ENCODE measurements around the gene PKN1.

PKN1 gene

DNA sequence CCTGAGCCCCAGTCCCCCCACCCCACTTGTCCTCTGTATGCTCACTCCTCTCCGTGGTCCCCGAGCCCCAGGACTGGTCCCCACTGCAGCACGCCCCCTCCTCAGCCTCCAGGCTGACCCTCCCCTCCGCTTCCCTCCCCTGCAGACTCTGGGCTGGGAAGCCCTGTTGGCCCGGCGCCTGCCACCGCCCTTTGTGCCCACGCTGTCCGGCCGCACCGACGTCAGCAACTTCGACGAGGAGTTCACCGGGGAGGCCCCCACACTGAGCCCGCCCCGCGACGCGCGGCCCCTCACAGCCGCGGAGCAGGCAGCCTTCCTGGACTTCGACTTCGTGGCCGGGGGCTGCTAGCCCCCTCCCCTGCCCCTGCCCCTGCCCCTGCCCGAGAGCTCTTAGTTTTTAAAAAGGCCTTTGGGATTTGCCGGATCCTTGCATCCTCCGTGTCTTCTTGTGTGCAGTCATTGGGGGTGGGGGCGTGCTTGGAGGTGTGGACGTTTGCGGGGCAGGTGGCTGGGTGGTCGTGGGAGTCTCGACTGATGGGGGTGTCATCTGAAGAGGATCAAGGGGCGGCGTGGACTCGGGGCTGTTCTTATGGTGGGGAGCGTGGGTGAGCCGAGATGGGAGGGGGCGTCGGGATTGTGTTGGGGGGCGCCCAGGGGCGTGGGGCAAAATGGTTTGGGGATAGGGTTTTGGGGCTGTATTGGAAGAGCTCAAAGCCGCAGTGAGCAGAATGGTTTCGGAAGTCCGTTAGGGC, 38.5 kb downstream of the PKN1 start:
- H2AFZ ChIP-seq (ENCODE audit: low read depth, low read length) = no peak overlapping the region
- H3K27me3 ChIP-seq (ENCODE audit: insufficient read depth, low read length) = no peaks in the 10 kb centered on the region
- peaks cover 33% of the 10 kb centered on the region for H3K36me3 ChIP-seq (ENCODE audit: insufficient read depth, low read length)
- no peaks in the 10 kb centered on the region for H3K9me3 ChIP-seq (ENCODE audit: low read length)
- no peak overlapping the region for H3K4me3 ChIP-seq (ENCODE audit: low read length)
- peaks cover 7% of the 10 kb centered on the region for H3K4me1 ChIP-seq (ENCODE audit: insufficient read depth, low read length)

DNA sequence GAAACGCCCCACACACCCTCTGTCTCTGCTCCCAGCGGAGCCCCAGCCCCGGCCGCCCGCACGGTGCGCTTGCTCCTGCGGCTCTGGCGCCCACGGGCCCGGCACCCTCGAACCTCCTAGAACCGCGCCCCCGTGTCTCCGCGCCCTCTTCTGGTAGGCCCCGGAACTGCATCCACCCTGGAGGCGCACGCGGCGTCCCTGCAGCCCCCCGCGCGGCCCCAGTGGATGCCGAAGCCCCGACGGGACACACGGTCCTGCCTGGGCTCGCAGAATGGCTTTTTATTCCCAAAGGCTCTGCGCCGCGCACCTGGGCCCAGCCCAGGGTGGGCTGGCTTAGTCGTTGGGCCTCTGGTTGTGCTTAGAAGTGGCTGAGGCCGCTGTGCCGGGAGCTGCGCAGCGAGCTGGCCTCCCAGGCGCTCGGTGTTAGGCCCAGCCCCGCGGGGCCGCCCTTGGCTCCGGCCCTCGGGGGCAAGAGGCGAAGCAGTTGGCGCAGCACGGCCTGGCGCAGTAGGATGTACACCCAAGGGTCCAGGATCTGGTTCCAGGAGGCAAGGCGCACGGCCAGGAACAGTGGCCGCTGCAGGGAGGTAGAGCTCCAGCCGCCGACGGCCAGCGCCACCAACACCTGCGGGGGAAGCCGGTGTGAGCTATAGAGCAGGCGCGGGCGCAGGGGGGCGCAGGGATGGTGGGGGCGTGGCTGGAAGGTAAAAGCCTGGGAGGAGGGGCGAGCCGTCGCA, 39.3 kb downstream of the PKN1 start:
- Histone ChIP-seq H2AFZ (ENCODE audit: low read depth, low read length) (no peak overlapping the region), H3K27me3 (ENCODE audit: insufficient read depth, low read length) (no peaks in the 10 kb centered on the region), H3K4me1 (ENCODE audit: insufficient read depth, low read length) (peaks cover 7% of the 10 kb centered on the region), H3K4me3 (ENCODE audit: low read length) (no peak overlapping the region), H3K9me3 (ENCODE audit: low read length) (no peaks in the 10 kb centered on the region), H3K36me3 (ENCODE audit: insufficient read depth, low read length) (peaks cover 28% of the 10 kb centered on the region)

DNA sequence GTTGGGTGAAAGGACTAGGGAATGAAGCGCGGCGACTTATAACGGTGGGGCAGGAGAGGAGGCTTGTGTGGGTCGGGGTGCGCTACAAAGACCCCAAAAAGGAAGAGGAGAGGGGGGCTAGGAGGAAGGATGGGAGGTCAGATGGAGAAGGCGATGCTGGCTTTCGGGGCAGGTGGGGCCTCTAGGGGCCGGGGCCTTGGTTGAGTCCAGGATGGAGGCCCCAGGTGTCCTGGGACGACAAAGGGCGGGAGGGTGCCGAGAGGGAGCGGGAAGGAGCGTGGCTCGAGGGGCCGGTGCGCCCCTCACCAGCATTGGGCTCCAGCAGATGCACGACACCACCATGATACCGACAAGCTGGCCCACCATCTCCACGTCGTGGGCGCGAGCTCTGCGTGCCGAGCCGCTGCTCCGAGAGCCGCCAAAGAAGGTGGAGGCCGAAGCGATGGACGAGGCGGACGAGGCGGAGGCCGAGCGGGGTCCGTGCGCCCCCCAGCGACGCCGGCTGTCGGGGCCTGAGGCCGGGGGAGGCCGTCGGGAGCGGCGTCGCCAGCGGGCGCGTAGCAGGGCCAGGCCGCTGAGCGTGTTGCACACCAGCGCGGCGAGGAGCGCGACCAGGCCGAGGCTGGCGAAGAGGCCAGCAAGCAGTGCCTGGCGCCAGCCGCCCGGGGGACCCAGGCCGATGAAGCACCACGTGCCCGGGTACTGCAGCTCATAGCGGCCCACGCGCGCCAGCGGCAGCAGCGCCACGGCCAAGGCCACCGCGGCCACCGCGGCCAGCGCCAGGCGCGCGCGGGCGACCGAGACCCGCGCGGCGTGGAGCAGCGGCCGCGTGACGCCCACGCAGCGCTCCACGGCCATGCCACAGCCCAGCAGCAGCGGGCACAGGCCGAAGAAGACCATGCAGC, 40.2 kb downstream of the PKN1 start:
- H3K4me1 ChIP-seq (ENCODE audit: insufficient read depth, low read length) = peaks cover 7% of the 10 kb centered on the region
- H3K4me3 ChIP-seq (ENCODE audit: low read length) = no peak overlapping the region
- no peak overlapping the region for H2AFZ ChIP-seq (ENCODE audit: low read depth, low read length)
- H3K27me3 ChIP-seq (ENCODE audit: insufficient read depth, low read length) = no peaks in the 10 kb centered on the region
- peaks cover 25% of the 10 kb centered on the region for H3K36me3 ChIP-seq (ENCODE audit: insufficient read depth, low read length)
- H3K9me3 ChIP-seq (ENCODE audit: low read length) = no peaks in the 10 kb centered on the region

DNA sequence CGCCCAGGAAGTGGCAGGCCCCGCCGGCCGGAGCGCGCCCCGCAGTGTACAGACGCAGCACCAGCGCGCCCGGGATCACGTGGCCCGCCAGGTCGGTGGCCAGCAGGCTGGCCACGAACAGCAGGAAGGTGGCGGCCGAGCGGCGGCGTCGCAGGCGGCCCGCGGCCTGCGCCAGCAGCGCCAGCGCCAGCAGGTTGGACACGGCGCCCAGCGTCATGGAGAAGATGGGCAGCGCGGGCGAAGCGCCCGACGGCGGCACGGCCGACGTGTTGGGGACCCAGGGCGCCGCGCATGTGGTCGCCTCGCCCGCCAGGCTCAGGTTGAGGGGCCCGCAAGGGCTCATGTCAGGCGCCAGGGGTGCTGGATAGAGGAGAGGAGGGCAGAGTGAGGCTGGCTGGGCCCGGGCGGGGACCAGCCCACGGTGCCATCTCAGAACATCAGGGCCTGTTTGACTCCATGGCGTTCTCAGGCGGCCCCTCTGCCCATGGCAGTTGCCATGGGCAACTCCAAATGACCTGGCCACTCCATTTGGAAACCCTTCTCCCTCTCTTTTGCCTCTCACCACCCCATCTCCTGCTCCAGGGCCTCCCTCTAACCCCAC, 41.0 kb downstream of the PKN1 start:
- no peaks in the 10 kb centered on the region for H3K27me3 ChIP-seq (ENCODE audit: insufficient read depth, low read length)
- H3K9me3 ChIP-seq (ENCODE audit: low read length) = no peaks in the 10 kb centered on the region
- H3K4me1 ChIP-seq (ENCODE audit: insufficient read depth, low read length) = peaks cover 7% of the 10 kb centered on the region
- peaks cover 26% of the 10 kb centered on the region for H3K36me3 ChIP-seq (ENCODE audit: insufficient read depth, low read length)
- no peak overlapping the region for H3K4me3 ChIP-seq (ENCODE audit: low read length)
- no peak overlapping the region for H2AFZ ChIP-seq (ENCODE audit: low read depth, low read length)

DNA sequence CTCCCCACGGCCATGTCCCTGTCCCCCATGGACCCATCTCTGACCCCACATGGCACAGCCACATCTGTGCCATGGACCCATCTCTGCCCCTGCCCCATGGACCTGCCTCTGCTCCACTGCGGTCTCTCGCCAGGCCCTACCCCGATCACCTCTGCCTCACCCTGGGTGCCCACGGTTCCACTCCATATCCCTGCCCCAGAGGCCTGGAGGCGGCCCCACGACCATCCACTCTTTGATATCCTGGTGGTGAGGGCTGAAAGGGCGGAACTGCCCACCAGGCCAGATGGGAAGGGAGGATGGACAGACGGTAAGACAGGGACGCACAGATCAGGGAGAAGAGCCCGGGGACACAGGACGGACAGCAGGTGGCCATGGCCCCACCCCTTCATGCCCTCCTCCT, 41.7 kb downstream of the PKN1 start:
- Histone ChIP-seq H3K4me3 (ENCODE audit: low read length) (no peak overlapping the region), H3K4me1 (ENCODE audit: insufficient read depth, low read length) (peaks cover 7% of the 10 kb centered on the region), H3K27me3 (ENCODE audit: insufficient read depth, low read length) (no peaks in the 10 kb centered on the region), H3K36me3 (ENCODE audit: insufficient read depth, low read length) (peaks cover 22% of the 10 kb centered on the region), H3K9me3 (ENCODE audit: low read length) (no peaks in the 10 kb centered on the region), H2AFZ (ENCODE audit: low read depth, low read length) (no peak overlapping the region)

DNA sequence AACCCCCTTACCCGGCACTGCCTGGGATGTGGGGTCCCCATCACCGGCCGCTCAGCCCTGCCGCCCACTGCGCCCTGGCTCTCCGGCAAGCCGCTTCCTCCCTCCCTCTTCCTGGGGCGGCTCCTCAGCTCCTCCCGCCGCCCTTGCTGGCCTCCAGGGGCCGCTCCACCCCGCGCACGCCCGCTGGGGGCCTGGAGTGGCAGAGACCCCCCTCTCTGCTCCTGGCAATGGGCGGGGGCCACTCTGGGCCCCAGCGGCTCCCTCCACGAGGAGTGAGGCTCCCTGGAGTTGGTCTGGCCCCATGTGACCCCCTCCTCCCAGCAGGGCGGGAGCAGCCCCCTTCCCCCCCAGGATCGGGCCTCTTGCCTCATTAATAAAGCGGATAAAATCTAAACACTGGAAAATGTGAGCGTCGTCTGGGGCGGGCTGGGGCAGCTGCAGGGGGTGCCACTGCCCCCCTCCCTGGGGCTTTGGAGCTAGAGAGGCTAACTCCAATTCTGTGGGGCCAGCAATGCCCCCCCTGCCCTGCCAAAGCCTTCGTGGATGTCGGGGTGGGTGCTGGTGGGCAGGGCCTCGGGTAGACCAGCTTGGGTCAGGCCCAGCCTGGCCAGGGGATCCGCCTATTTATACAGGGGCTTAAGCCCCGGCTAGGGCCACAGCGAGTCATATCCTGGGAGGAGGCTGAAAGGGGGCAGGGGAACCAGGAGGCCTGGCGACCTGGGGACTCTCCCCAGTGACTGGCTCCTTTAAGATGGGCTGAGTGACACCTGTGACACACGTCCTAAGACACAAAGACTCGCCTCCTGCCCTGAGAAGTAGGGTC, 42.4 kb downstream of the PKN1 start, which contains the start of gene PTGER1:
PTGER1 (minus strand) TSS at position 104 of the 823 bp plus-strand sequence. CDS start 1,034 bp downstream, outside the sequence.
- H3K4me1 ChIP-seq (ENCODE audit: insufficient read depth, low read length) = peaks cover 7% of the 10 kb centered on the region

DNA sequence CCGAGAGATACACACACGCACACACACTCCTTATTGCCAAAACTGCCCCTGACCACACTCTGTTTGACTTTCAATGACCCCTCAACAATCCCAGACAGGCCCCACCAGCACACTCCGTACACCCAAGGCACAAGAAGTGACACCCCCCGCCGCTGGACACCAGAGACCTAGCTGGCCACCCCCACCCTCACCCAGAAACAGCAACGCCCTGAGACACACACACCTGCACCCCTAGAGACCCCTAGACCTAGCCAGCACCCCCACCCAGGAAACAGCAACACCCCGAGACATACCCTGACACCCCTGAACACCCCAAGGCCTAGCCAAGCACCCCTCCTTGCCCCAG, 43.2 kb downstream of the PKN1 start:
- Histone ChIP-seq H3K27me3 (ENCODE audit: insufficient read depth, low read length) (no peaks in the 10 kb centered on the region), H3K4me3 (ENCODE audit: low read length) (no peak overlapping the region), H3K9me3 (ENCODE audit: low read length) (no peaks in the 10 kb centered on the region), H3K36me3 (ENCODE audit: insufficient read depth, low read length) (peaks cover 18% of the 10 kb centered on the region), H2AFZ (ENCODE audit: low read depth, low read length) (no peak overlapping the region), H3K4me1 (ENCODE audit: insufficient read depth, low read length) (peaks cover 7% of the 10 kb centered on the region)

More for the DNA sequence above, 42.4 kb downstream of the PKN1 start, which contains the start of gene PTGER1:
- H3K27me3 ChIP-seq (ENCODE audit: insufficient read depth, low read length) = no peaks in the 10 kb centered on the region
- H2AFZ ChIP-seq (ENCODE audit: low read depth, low read length) = no peak within 1 kb of the TSS
- no peak within 1 kb of the TSS for H3K4me3 ChIP-seq (ENCODE audit: low read length)
- peaks cover 18% of the 10 kb centered on the region for H3K36me3 ChIP-seq (ENCODE audit: insufficient read depth, low read length)
- no peaks in the 10 kb centered on the region for H3K9me3 ChIP-seq (ENCODE audit: low read length)

DNA sequence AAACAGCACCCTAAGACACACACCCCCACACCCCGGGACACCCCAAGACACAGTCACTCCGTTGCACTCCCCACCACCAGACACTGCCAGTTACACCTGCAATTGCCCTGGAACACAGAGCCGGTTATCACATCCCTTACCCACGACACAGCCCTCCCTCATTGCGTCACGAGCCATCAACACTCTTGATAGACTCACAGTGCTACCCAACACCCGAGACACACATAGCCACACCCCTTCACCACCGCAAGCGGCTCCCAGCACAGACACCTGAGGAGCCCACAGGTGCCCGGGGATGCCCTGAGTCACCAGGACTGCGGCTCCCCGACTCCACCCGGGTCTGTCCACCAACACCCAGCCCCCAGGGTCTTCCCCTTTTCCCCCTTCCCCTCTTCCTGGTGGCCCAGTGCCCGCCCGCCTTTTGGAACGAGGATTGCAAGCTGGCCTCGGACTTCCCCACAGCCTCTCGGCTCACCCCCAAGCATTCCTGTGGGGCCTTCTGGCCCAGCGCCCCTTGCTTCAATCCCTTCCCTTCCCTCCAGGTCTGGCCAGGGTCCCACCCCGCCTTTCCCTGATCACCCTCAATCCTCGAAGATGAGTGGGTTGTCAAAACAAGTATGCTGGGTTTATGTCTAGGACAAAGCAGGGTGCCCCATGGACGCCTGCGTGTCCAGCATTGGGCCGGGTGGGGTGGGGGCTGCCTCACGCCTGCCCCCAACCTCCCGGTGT, 43.7 kb downstream of the PKN1 start:
- no peaks in the 10 kb centered on the region for H3K9me3 ChIP-seq (ENCODE audit: low read length)
- H3K4me1 ChIP-seq (ENCODE audit: insufficient read depth, low read length) = peaks cover 7% of the 10 kb centered on the region
- no peak overlapping the region for H3K4me3 ChIP-seq (ENCODE audit: low read length)
- peaks cover 20% of the 10 kb centered on the region for H3K36me3 ChIP-seq (ENCODE audit: insufficient read depth, low read length)
- no peak overlapping the region for H2AFZ ChIP-seq (ENCODE audit: low read depth, low read length)
- H3K27me3 ChIP-seq (ENCODE audit: insufficient read depth, low read length) = no peaks in the 10 kb centered on the region

DNA sequence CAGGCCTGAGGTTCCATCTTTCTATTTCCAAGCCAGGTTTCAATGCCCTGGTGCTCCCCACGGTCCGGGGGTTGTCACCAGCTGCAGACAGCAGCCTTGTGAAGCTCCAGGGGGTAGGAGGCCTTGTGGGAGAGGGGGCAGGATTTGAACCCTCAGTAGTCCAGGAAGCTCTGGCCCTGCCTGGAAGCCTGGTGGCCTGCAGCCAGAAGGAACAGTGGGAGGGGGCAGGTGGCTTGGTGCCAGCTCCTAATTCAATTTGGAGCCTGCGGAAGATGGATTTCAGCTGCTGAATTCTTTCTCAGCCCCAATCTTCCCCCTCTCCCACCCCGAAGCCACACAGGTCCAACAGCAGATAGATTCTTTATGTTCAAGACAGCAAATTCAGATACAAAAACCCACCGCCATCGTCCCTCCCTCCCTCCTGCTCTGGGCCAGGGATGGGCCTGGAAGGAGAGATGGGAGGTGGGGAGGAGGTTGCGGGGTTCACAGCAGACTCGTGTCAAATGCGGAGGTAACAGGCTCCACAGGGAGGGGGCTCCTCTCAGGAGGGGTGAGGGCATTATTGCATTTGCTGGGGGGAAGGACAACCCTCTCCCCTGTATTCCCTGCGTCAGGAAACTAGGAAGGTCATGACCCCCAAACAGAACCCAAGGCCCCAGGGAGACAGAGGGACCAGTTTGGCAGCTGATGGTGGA, 44.5 kb downstream of the PKN1 start:
- H3K36me3 ChIP-seq (ENCODE audit: insufficient read depth, low read length) = peaks cover 24% of the 10 kb centered on the region
- no peak overlapping the region for H2AFZ ChIP-seq (ENCODE audit: low read depth, low read length)
- no peaks in the 10 kb centered on the region for H3K27me3 ChIP-seq (ENCODE audit: insufficient read depth, low read length)
- no peak overlapping the region for H3K4me3 ChIP-seq (ENCODE audit: low read length)
- peaks cover 7% of the 10 kb centered on the region for H3K4me1 ChIP-seq (ENCODE audit: insufficient read depth, low read length)
- H3K9me3 ChIP-seq (ENCODE audit: low read length) = no peaks in the 10 kb centered on the region

DNA sequence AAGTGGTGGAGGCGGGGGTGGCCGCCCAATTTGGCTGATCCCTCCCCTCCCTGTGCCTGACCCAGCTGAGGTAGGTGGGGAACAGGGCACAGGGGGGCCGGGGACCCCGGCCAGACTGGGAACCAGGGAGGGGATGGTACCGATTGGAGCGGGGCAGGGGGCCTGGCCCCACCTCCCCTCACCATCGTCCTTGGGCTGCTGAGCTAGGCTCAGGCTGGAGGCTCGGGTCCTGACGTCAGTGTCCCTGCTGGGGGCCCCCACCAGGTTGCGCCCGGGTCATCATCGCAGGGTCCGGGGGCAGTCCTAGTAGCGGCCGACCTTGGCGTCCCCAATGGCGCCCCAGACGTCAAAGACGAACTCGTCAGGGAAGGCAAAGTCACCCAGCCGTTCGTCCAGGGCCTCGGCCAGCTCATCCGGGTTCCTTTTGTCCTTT, 45.0 kb downstream of the PKN1 start:
- peaks cover 7% of the 10 kb centered on the region for H3K4me1 ChIP-seq (ENCODE audit: insufficient read depth, low read length)
- H3K27me3 ChIP-seq (ENCODE audit: insufficient read depth, low read length) = no peaks in the 10 kb centered on the region
- H2AFZ ChIP-seq (ENCODE audit: low read depth, low read length) = no peak overlapping the region
- no peak overlapping the region for H3K4me3 ChIP-seq (ENCODE audit: low read length)
- peaks cover 24% of the 10 kb centered on the region for H3K36me3 ChIP-seq (ENCODE audit: insufficient read depth, low read length)
- H3K9me3 ChIP-seq (ENCODE audit: low read length) = no peaks in the 10 kb centered on the region

DNA sequence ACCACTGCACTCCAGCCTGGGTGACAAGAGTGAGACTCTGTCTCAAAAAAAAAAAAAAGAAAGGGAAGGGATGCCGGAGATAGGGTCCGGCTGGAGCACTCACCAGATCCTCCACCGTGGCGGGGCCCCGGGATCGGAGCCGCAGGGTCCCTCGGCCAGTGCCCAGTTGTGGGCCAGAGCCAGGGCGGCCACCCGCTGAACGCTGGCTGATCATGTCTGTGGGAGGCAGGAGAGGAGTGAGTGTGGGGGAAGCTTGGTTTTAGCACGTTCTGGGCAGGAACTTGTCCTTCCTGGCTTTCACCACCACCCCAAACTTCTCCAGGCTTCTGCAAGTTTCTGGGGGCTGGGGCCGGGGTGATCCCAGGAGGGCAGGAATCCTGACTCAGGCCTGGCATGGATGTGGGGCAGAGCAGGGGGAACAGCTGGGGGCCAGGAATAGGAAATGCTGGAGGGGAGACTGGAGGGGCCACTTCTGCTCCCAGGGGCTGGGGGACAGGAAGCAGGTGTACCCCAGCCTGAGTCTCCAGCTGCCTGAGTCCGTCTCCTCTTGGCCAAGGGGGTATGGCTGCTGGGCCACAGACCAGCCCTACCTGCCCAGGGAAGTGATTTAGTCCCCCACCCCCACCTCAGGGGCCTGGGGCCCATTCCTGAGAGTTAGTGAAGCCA, 46.3 kb downstream of the PKN1 start:
- Histone ChIP-seq H3K4me3 (ENCODE audit: low read length) (no peak overlapping the region), H3K9me3 (ENCODE audit: low read length) (no peaks in the 10 kb centered on the region), H3K27me3 (ENCODE audit: insufficient read depth, low read length) (no peaks in the 10 kb centered on the region), H3K36me3 (ENCODE audit: insufficient read depth, low read length) (peaks cover 24% of the 10 kb centered on the region), H2AFZ (ENCODE audit: low read depth, low read length) (no peak overlapping the region), H3K4me1 (ENCODE audit: insufficient read depth, low read length) (peaks cover 7% of the 10 kb centered on the region)
